ENCODE results near the gene MDFIC. TPM values are rescaled to one million over a fixed set of nuclear protein-coding genes. Genes with fewer than 3 reads are reported as not detected.

MDFIC gene
- total RNA-seq, 1 donor from 2014 or later, result 12.9 TPM

GRCh38 chr7:115014794-115015193 is 92.9 kb downstream of the MDFIC start:
- ATAC-seq (ENCODE audit: poor library complexity) (no peak), DNase-seq (no peak)
- intact Hi-C loops (cut with DNase I), result loop anchor here (10.0 kb wide), 1 partner anchor 70 kb away; no protein-coding TSS in a partner anchor

GRCh38 chr7:115015619-115016018 is 93.7 kb downstream of the MDFIC start:
- no peak for DNase-seq
- no peak for ATAC-seq (ENCODE audit: poor library complexity)
- intact Hi-C loops (cut with DNase I), result loop anchor here (10.0 kb wide), 1 partner anchor 69 kb away; no protein-coding TSS in a partner anchor

- intact Hi-C loops (cut with DNase I), result loop anchor here (10.0 kb wide), 1 partner anchor 65 kb away; no protein-coding TSS in a partner anchor
- ATAC-seq (ENCODE audit: poor library complexity) (no peak), DNase-seq (no peak)
Measured at GRCh38 chr7:115019882-115020605, 98.2 kb downstream of the MDFIC start.

GRCh38 chr7:115023219-115023618 is 101.3 kb downstream of the MDFIC start:
- intact Hi-C loops (cut with DNase I), result no loop called here
- DNase-seq (no peak), ATAC-seq (ENCODE audit: poor library complexity) (no peak)

- DNase-seq (no peak), ATAC-seq (ENCODE audit: poor library complexity) (no peak)
- intact Hi-C loops (cut with DNase I), result no loop called here
Measured at GRCh38 chr7:115024276-115024675, 102.4 kb downstream of the MDFIC start.

- intact Hi-C loops (cut with DNase I), result no loop called here
- DNase-seq (no peak), ATAC-seq (ENCODE audit: poor library complexity) (no peak)
Measured at GRCh38 chr7:115032715-115033703, 111.1 kb downstream of the MDFIC start.

- intact Hi-C loops (cut with DNase I), result no loop called here
- no peak for DNase-seq
- ATAC-seq (ENCODE audit: poor library complexity), result no peak
Measured at GRCh38 chr7:115033917-115034459, 112.1 kb downstream of the MDFIC start.

- ATAC-seq (ENCODE audit: poor library complexity) (no peak), DNase-seq (no peak)
- intact Hi-C loops (cut with DNase I), result no loop called here
Measured at GRCh38 chr7:115034515-115034914, 112.6 kb downstream of the MDFIC start.

GRCh38 chr7:115037128-115037802 is 115.4 kb downstream of the MDFIC start:
- ATAC-seq (ENCODE audit: poor library complexity), result no peak

GRCh38 chr7:115038158-115038557 is 116.3 kb downstream of the MDFIC start:
- ATAC-seq (ENCODE audit: poor library complexity), result no peak
- no peak for DNase-seq
- intact Hi-C loops (cut with DNase I), result no loop called here

More at GRCh38 chr7:115037128-115037802, 115.4 kb downstream of the MDFIC start:
- no peak for DNase-seq
- intact Hi-C loops (cut with DNase I), result no loop called here

- intact Hi-C loops (cut with DNase I), result no loop called here
- no peak for ATAC-seq (ENCODE audit: poor library complexity)
- DNase-seq, result no peak
Measured at GRCh38 chr7:115040057-115040456, 118.2 kb downstream of the MDFIC start.

GRCh38 chr7:115040495-115040894 is 118.6 kb downstream of the MDFIC start:
- intact Hi-C loops (cut with DNase I), result no loop called here
- ATAC-seq (ENCODE audit: poor library complexity) (no peak), DNase-seq (no peak)

- intact Hi-C loops (cut with DNase I), result no loop called here
Measured at GRCh38 chr7:115042596-115042995, 120.7 kb downstream of the MDFIC start.

GRCh38 chr7:115043605-115044004 is 121.7 kb downstream of the MDFIC start:
- no peak for DNase-seq
- intact Hi-C loops (cut with DNase I), result no loop called here
- no peak for ATAC-seq (ENCODE audit: poor library complexity)

More at GRCh38 chr7:115042596-115042995, 120.7 kb downstream of the MDFIC start:
- ATAC-seq (ENCODE audit: poor library complexity) (no peak), DNase-seq (no peak)

GRCh38 chr7:115044224-115044623 is 122.3 kb downstream of the MDFIC start:
- DNase-seq, result no peak
- ATAC-seq (ENCODE audit: poor library complexity), result no peak
- intact Hi-C loops (cut with DNase I), result no loop called here

GRCh38 chr7:115047958-115048720 is 126.2 kb downstream of the MDFIC start:
- ATAC-seq (ENCODE audit: poor library complexity) (no peak), DNase-seq (no peak)
- intact Hi-C loops (cut with DNase I), result no loop called here

- intact Hi-C loops (cut with DNase I), result no loop called here
- DNase-seq (no peak), ATAC-seq (ENCODE audit: poor library complexity) (no peak)
Measured at GRCh38 chr7:115052706-115053105, 130.8 kb downstream of the MDFIC start.

GRCh38 chr7:115054478-115055065 is 132.7 kb downstream of the MDFIC start:
- peak; percentile 66 for ATAC-seq (ENCODE audit: poor library complexity)
- no peak for DNase-seq
- intact Hi-C loops (cut with DNase I), result no loop called here

Measured in Right ventricle myocardium superior (tissue), 1 donor.